ENCODE measurements around the gene ACYP2.

GRCh38 chr2:54161660-54162424, 46.4 kb downstream of the ACYP2 start:
- TF ChIP-seq CTCF (tag by site-specific recombination; IDR thresholded peaks at IDR 0.05): no peak
- no peak for TF ChIP-seq ZNF704 (tag by site-specific recombination; IDR thresholded peaks at IDR 0.05)
- TF ChIP-seq ZNF777 (tag by site-specific recombination; IDR thresholded peaks at IDR 0.05; ENCODE audit: borderline replicate concordance): no peak
- TF ChIP-seq ZNF23 (tag by site-specific recombination; IDR thresholded peaks at IDR 0.05; ENCODE audit: borderline replicate concordance): no peak
- no peak for TF ChIP-seq KLF7 (tag by site-specific recombination; IDR thresholded peaks at IDR 0.05; ENCODE audit: borderline replicate concordance)
- TF ChIP-seq, protein P1, sequence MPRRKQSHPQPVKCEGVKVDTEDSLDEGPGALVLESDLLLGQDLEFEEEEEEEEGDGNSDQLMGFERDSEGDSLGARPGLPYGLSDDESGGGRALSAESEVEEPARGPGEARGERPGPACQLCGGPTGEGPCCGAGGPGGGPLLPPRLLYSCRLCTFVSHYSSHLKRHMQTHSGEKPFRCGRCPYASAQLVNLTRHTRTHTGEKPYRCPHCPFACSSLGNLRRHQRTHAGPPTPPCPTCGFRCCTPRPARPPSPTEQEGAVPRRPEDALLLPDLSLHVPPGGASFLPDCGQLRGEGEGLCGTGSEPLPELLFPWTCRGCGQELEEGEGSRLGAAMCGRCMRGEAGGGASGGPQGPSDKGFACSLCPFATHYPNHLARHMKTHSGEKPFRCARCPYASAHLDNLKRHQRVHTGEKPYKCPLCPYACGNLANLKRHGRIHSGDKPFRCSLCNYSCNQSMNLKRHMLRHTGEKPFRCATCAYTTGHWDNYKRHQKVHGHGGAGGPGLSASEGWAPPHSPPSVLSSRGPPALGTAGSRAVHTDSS (tag by site-specific recombination; IDR thresholded peaks at IDR 0.05): no peak
- no peak for TF ChIP-seq ZNF114 (tag by site-specific recombination; IDR thresholded peaks at IDR 0.05)

All from HEK293 (cell line).